Activated naive CD4-positive, alpha-beta T cell treated with anti-CD3 and anti-CD28 coated beads, Interleukin-2, amount 10 ng/mL, durations not matched to agents 7 days and 5 days (primary cell): ENCODE results near the gene TMEM273.
"Not testable (repeated sequence)": the region's sequence is repeated elsewhere in the genome, so short reads cannot be mapped to it uniquely, and the experiment has no call there.

ENCODE experiments used
- CTCF ChIA-PET: fragments of 350-600 bp; sonication (Branson Sonifier 250); formaldehyde crosslinking; loops from one replicate; lab custom pipeline; 2021; ENCODE audit warnings: antibody characterized with exemption; lab: Charles Lee
- DNase-seq: peaks from one replicate; pipeline ENCODE4 v3.0.0-alpha.2; 2020
- H3K27ac Mint-ChIP-seq: one replicate; pipeline ENCODE4 v1.8.0; 2021; ENCODE audit warnings: mild to moderate bottlenecking, moderate library complexity, mixed read lengths
- H3K27me3 Mint-ChIP-seq: one replicate; pipeline ENCODE4 v1.8.0; 2021; ENCODE audit warnings: mild to moderate bottlenecking, mixed read lengths
- H3K36me3 Mint-ChIP-seq: one replicate; pipeline ENCODE4 v1.8.0; 2021; ENCODE audit warnings: mixed read lengths
- H3K4me1 Mint-ChIP-seq: one replicate; pipeline ENCODE4 v1.8.0; 2021; ENCODE audit warnings: mixed read lengths
- H3K4me3 Mint-ChIP-seq: one replicate; pipeline ENCODE4 v1.8.0; 2021; ENCODE audit warnings: mild to moderate bottlenecking, moderate library complexity, mixed read lengths
- H3K9me3 Mint-ChIP-seq: one replicate; pipeline ENCODE4 v1.8.0; 2021; ENCODE audit warnings: mixed read lengths

The TMEM273 gene

GRCh38 chr10:49218480-49218879, 30.3 kb upstream of the TMEM273 start:
- no peak for DNase-seq
- no peaks in the 10 kb centered on the region for H3K36me3 Mint-ChIP-seq
- H3K4me1 Mint-ChIP-seq: peaks cover 3% of the 10 kb centered on the region
- no peak overlapping the region for H3K27ac Mint-ChIP-seq
- CTCF ChIA-PET: no interaction called here
- peaks cover 55% of the 10 kb centered on the region for H3K27me3 Mint-ChIP-seq
- no peak overlapping the region for H3K4me3 Mint-ChIP-seq
- H3K9me3 Mint-ChIP-seq: no peaks in the 10 kb centered on the region

- Mint-ChIP-seq H3K27ac (no peak overlapping the region), H3K9me3 (no peaks in the 10 kb centered on the region), H3K4me3 (no peak overlapping the region), H3K36me3 (no peaks in the 10 kb centered on the region), H3K4me1 (peaks cover 3% of the 10 kb centered on the region), H3K27me3 (peaks cover 62% of the 10 kb centered on the region)
- DNase-seq: no peak
- CTCF ChIA-PET: no interaction called here
Measured at GRCh38 chr10:49217645-49218044, 29.5 kb upstream of the TMEM273 start.

- no peak overlapping the region for H3K4me3 Mint-ChIP-seq
- peaks cover 5% of the 10 kb centered on the region for H3K4me1 Mint-ChIP-seq
- no peaks in the 10 kb centered on the region for H3K9me3 Mint-ChIP-seq
- H3K27me3 Mint-ChIP-seq: peaks cover 71% of the 10 kb centered on the region
- CTCF ChIA-PET: no interaction called here
- no peaks in the 10 kb centered on the region for H3K36me3 Mint-ChIP-seq
- DNase-seq: no peak
- no peak overlapping the region for H3K27ac Mint-ChIP-seq
Measured at GRCh38 chr10:49213211-49213610, 25.0 kb upstream of the TMEM273 start.

- no peak overlapping the region for H3K4me3 Mint-ChIP-seq
- peaks cover 73% of the 10 kb centered on the region for H3K27me3 Mint-ChIP-seq
- no peak for DNase-seq
- H3K4me1 Mint-ChIP-seq: peaks cover 5% of the 10 kb centered on the region
- no peaks in the 10 kb centered on the region for H3K36me3 Mint-ChIP-seq
- H3K9me3 Mint-ChIP-seq: no peaks in the 10 kb centered on the region
- no peak overlapping the region for H3K27ac Mint-ChIP-seq
- CTCF ChIA-PET: no interaction called here
Measured at GRCh38 chr10:49212783-49213182, 24.6 kb upstream of the TMEM273 start.

- CTCF ChIA-PET: no interaction called here
Measured at GRCh38 chr10:49212076-49212475, 23.9 kb upstream of the TMEM273 start.

GRCh38 chr10:49208996-49209395, 20.8 kb upstream of the TMEM273 start:
- peaks cover 2% of the 10 kb centered on the region for H3K4me1 Mint-ChIP-seq

More at GRCh38 chr10:49212076-49212475, 23.9 kb upstream of the TMEM273 start:
- Mint-ChIP-seq H3K36me3 (no peaks in the 10 kb centered on the region), H3K27me3 (peaks cover 68% of the 10 kb centered on the region), H3K4me1 (peaks cover 2% of the 10 kb centered on the region), H3K27ac (no peak overlapping the region), H3K9me3 (no peaks in the 10 kb centered on the region), H3K4me3 (no peak overlapping the region)
- no peak for DNase-seq

GRCh38 chr10:49207936-49208487, 19.8 kb upstream of the TMEM273 start:
- Mint-ChIP-seq H3K27me3 (peaks cover 68% of the 10 kb centered on the region), H3K4me1 (peaks cover 2% of the 10 kb centered on the region), H3K27ac (no peak overlapping the region), H3K9me3 (no peaks in the 10 kb centered on the region), H3K36me3 (no peaks in the 10 kb centered on the region), H3K4me3 (no peak overlapping the region)
- CTCF ChIA-PET: no interaction called here
- no peak for DNase-seq

More at GRCh38 chr10:49208996-49209395, 20.8 kb upstream of the TMEM273 start:
- Mint-ChIP-seq H3K9me3 (no peaks in the 10 kb centered on the region), H3K27ac (no peak overlapping the region), H3K27me3 (peaks cover 67% of the 10 kb centered on the region), H3K36me3 (no peaks in the 10 kb centered on the region), H3K4me3 (no peak overlapping the region)
- no peak for DNase-seq
- CTCF ChIA-PET: no interaction called here

- no peaks in the 10 kb centered on the region for H3K36me3 Mint-ChIP-seq
- H3K4me3 Mint-ChIP-seq: no peak overlapping the region
- no peaks in the 10 kb centered on the region for H3K9me3 Mint-ChIP-seq
- peaks cover 63% of the 10 kb centered on the region for H3K27me3 Mint-ChIP-seq
- no peak for DNase-seq
- H3K4me1 Mint-ChIP-seq: peaks cover 2% of the 10 kb centered on the region
- H3K27ac Mint-ChIP-seq: no peak overlapping the region
- CTCF ChIA-PET: no interaction called here
Measured at GRCh38 chr10:49207113-49207512, 18.9 kb upstream of the TMEM273 start.

- H3K4me1 Mint-ChIP-seq: no peaks in the 10 kb centered on the region
- DNase-seq: no peak
- H3K36me3 Mint-ChIP-seq: no peaks in the 10 kb centered on the region
- peaks cover 47% of the 10 kb centered on the region for H3K27me3 Mint-ChIP-seq
- CTCF ChIA-PET: no interaction called here
- H3K9me3 Mint-ChIP-seq: no peaks in the 10 kb centered on the region
- no peak overlapping the region for H3K27ac Mint-ChIP-seq
- no peak overlapping the region for H3K4me3 Mint-ChIP-seq
Measured at GRCh38 chr10:49205206-49205605, 17.0 kb upstream of the TMEM273 start.

- Mint-ChIP-seq H3K36me3 (no peaks in the 10 kb centered on the region), H3K4me1 (no peaks in the 10 kb centered on the region), H3K27ac (no peak overlapping the region), H3K4me3 (no peak overlapping the region), H3K9me3 (no peaks in the 10 kb centered on the region), H3K27me3 (peaks cover 43% of the 10 kb centered on the region)
- DNase-seq: no peak
- CTCF ChIA-PET: no interaction called here
Measured at GRCh38 chr10:49204119-49204518, 15.9 kb upstream of the TMEM273 start.

- H3K27ac Mint-ChIP-seq: no peak overlapping the region
- CTCF ChIA-PET: no interaction called here
Measured at GRCh38 chr10:49202266-49202665, 14.1 kb upstream of the TMEM273 start.

GRCh38 chr10:49200854-49201253, 12.7 kb upstream of the TMEM273 start:
- CTCF ChIA-PET: no interaction called here
- Mint-ChIP-seq H3K27ac (no peak overlapping the region), H3K9me3 (no peaks in the 10 kb centered on the region)

More at GRCh38 chr10:49202266-49202665, 14.1 kb upstream of the TMEM273 start:
- Mint-ChIP-seq H3K9me3 (no peaks in the 10 kb centered on the region), H3K36me3 (no peaks in the 10 kb centered on the region), H3K4me1 (no peaks in the 10 kb centered on the region), H3K4me3 (no peak overlapping the region), H3K27me3 (peaks cover 46% of the 10 kb centered on the region)
- DNase-seq: no peak

GRCh38 chr10:49197171-49197570, 9.0 kb upstream of the TMEM273 start:
- H3K27ac Mint-ChIP-seq: no peak overlapping the region
- CTCF ChIA-PET: no interaction called here
- no peaks in the 10 kb centered on the region for H3K36me3 Mint-ChIP-seq
- peaks cover 16% of the 10 kb centered on the region for H3K4me1 Mint-ChIP-seq
- no peak overlapping the region for H3K4me3 Mint-ChIP-seq
- H3K27me3 Mint-ChIP-seq: peaks cover 21% of the 10 kb centered on the region
- no peak for DNase-seq
- H3K9me3 Mint-ChIP-seq: no peaks in the 10 kb centered on the region

More at GRCh38 chr10:49200854-49201253, 12.7 kb upstream of the TMEM273 start:
- Mint-ChIP-seq H3K4me3 (no peak overlapping the region), H3K4me1 (no peaks in the 10 kb centered on the region), H3K36me3 (no peaks in the 10 kb centered on the region), H3K27me3 (peaks cover 45% of the 10 kb centered on the region)
- DNase-seq: no peak

- DNase-seq, CTCF ChIA-PET, H3K36me3 Mint-ChIP-seq, H3K27ac Mint-ChIP-seq, H3K4me3 Mint-ChIP-seq, H3K9me3 Mint-ChIP-seq: not testable (repeated sequence)
- H3K4me1 Mint-ChIP-seq: peaks cover 22% of the 10 kb centered on the region
- peaks cover 24% of the 10 kb centered on the region for H3K27me3 Mint-ChIP-seq
Measured at GRCh38 chr10:49195864-49196263, 7.7 kb upstream of the TMEM273 start.

GRCh38 chr10:49194212-49194920, 6.2 kb upstream of the TMEM273 start:
- Mint-ChIP-seq H3K27me3 (peaks cover 39% of the 10 kb centered on the region), H3K9me3 (no peaks in the 10 kb centered on the region), H3K27ac (peak overlapping the region; percentile 39), H3K4me1 (peaks cover 35% of the 10 kb centered on the region), H3K36me3 (no peaks in the 10 kb centered on the region), H3K4me3 (no peak overlapping the region)
- no peak for DNase-seq
- CTCF ChIA-PET: no interaction called here
